Measurements from ENCODE around the gene HMGB1.
"Not testable (repeated sequence)": the region's sequence is repeated elsewhere in the genome, so short reads cannot be mapped to it uniquely, and the experiment has no call there.

The HMGB1 gene

GRCh38 chr13:30479883-30480219, 14.1 kb upstream of the HMGB1 start:
- ATAC-seq: no peak
- H3K4me3 Mint-ChIP-seq: no peak overlapping the region
- no peak overlapping the region for H3K27ac Mint-ChIP-seq

GRCh38 chr13:30479154-30479882, 13.6 kb upstream of the HMGB1 start:
- no peaks in the 10 kb centered on the region for H3K27me3 Mint-ChIP-seq
- no peaks in the 10 kb centered on the region for H3K4me1 Mint-ChIP-seq
- H3K27ac Mint-ChIP-seq: no peak overlapping the region

More at GRCh38 chr13:30479883-30480219, 14.1 kb upstream of the HMGB1 start:
- no peaks in the 10 kb centered on the region for H3K9me3 Mint-ChIP-seq
- no peaks in the 10 kb centered on the region for H3K4me1 Mint-ChIP-seq
- no peaks in the 10 kb centered on the region for H3K27me3 Mint-ChIP-seq
- DNase-seq: no peak

GRCh38 chr13:30477346-30478195, 11.8 kb upstream of the HMGB1 start:
- no peak for ATAC-seq
- Mint-ChIP-seq H3K27me3 (no peaks in the 10 kb centered on the region), H3K27ac (no peak overlapping the region)

More at GRCh38 chr13:30479154-30479882, 13.6 kb upstream of the HMGB1 start:
- no peak for DNase-seq
- Mint-ChIP-seq H3K9me3 (no peaks in the 10 kb centered on the region), H3K4me3 (no peak overlapping the region)
- ATAC-seq: no peak

GRCh38 chr13:30473675-30474074, 7.9 kb upstream of the HMGB1 start:
- ATAC-seq (no peak), DNase-seq (no peak)
- Mint-ChIP-seq H3K9me3 (no peaks in the 10 kb centered on the region), H3K27me3 (peaks cover 6% of the 10 kb centered on the region), H3K4me3 (no peak overlapping the region), H3K4me1 (no peaks in the 10 kb centered on the region), H3K27ac (no peak overlapping the region)

More at GRCh38 chr13:30477346-30478195, 11.8 kb upstream of the HMGB1 start:
- Mint-ChIP-seq H3K9me3 (no peaks in the 10 kb centered on the region), H3K4me1 (no peaks in the 10 kb centered on the region), H3K4me3 (no peak overlapping the region)
- DNase-seq: no peak

- Mint-ChIP-seq H3K27me3 (peaks cover 9% of the 10 kb centered on the region), H3K4me3 (peak overlapping the region; percentile 93 to 97), H3K4me1 (peaks cover 34% of the 10 kb centered on the region), H3K27ac (peak overlapping the region in 1 of 2 donors; percentile 100), H3K9me3 (no peaks in the 10 kb centered on the region)
- ATAC-seq (no peak), DNase-seq (no peak)
Observed at GRCh38 chr13:30466841-30467252, 1.1 kb upstream of the HMGB1 start.

- peaks cover 38% of the 10 kb centered on the region for H3K4me1 Mint-ChIP-seq
- no peak for ATAC-seq
- peak overlapping the region; percentile 100 for H3K27ac Mint-ChIP-seq
- H3K27me3 Mint-ChIP-seq: peaks cover 9% of the 10 kb centered on the region
- H3K9me3 Mint-ChIP-seq: no peaks in the 10 kb centered on the region
- DNase-seq: no peak
- peak overlapping the region; percentile 93 to 97 for H3K4me3 Mint-ChIP-seq
Observed at GRCh38 chr13:30466358-30466714, 600 bp upstream of the HMGB1 start.

GRCh38 chr13:30465343-30465592, 468 bp downstream of the HMGB1 start:
- peaks cover 9% of the 10 kb centered on the region for H3K27me3 Mint-ChIP-seq
- ATAC-seq (no peak), DNase-seq (no peak)
- no peak overlapping the region for H3K27ac Mint-ChIP-seq
- no peak overlapping the region for H3K4me3 Mint-ChIP-seq
- H3K9me3 Mint-ChIP-seq: no peaks in the 10 kb centered on the region
- H3K4me1 Mint-ChIP-seq: peaks cover 40% of the 10 kb centered on the region

- peak overlapping the region; percentile 99 to 100 for H3K27ac Mint-ChIP-seq
- peaks cover 40% of the 10 kb centered on the region for H3K4me1 Mint-ChIP-seq
- H3K4me3 Mint-ChIP-seq: peak overlapping the region; percentile 90 to 92
- DNase-seq (peak; percentile 80 to 83), ATAC-seq (peak; percentile 61)
- peaks cover 9% of the 10 kb centered on the region for H3K27me3 Mint-ChIP-seq
- H3K9me3 Mint-ChIP-seq: no peaks in the 10 kb centered on the region
Observed at GRCh38 chr13:30464496-30465342, 1.0 kb downstream of the HMGB1 start.

- H3K4me1 Mint-ChIP-seq: peaks cover 46% of the 10 kb centered on the region
- H3K4me3 Mint-ChIP-seq: peak overlapping the region; percentile 90 to 92
- peak overlapping the region; percentile 99 to 100 for H3K27ac Mint-ChIP-seq
- ATAC-seq (peak; percentile 64), DNase-seq (peak; percentile 77 to 88)
- H3K9me3 Mint-ChIP-seq: no peaks in the 10 kb centered on the region
- H3K27me3 Mint-ChIP-seq: peaks cover 6% of the 10 kb centered on the region
Observed at GRCh38 chr13:30463787-30464495, 1.8 kb downstream of the HMGB1 start.

GRCh38 chr13:30461279-30462066, 4.3 kb downstream of the HMGB1 start:
- H3K27me3 Mint-ChIP-seq, DNase-seq, ATAC-seq, H3K9me3 Mint-ChIP-seq: not testable (repeated sequence)
- peaks cover 37% of the 10 kb centered on the region for H3K4me1 Mint-ChIP-seq
- peak overlapping the region; percentile 92 to 94 for H3K27ac Mint-ChIP-seq
- peak overlapping the region in 1 of 2 donors; percentile 31 for H3K4me3 Mint-ChIP-seq

- Mint-ChIP-seq H3K9me3 (no peaks in the 10 kb centered on the region), H3K4me1 (peaks cover 23% of the 10 kb centered on the region), H3K27me3 (no peaks in the 10 kb centered on the region), H3K27ac (peak overlapping the region in 1 of 2 donors; percentile 76), H3K4me3 (no peak overlapping the region)
- DNase-seq: no peak
- no peak for ATAC-seq
Observed at GRCh38 chr13:30457306-30457891, 8.3 kb downstream of the HMGB1 start.

- H3K4me1 Mint-ChIP-seq: peaks cover 14% of the 10 kb centered on the region
- H3K27me3 Mint-ChIP-seq: no peaks in the 10 kb centered on the region
- ATAC-seq (no peak), DNase-seq (no peak)
- no peak overlapping the region for H3K27ac Mint-ChIP-seq
- H3K9me3 Mint-ChIP-seq: no peaks in the 10 kb centered on the region
- no peak overlapping the region for H3K4me3 Mint-ChIP-seq
Observed at GRCh38 chr13:30456290-30456689, 9.4 kb downstream of the HMGB1 start.

- peak; percentile 48 for ATAC-seq
- Mint-ChIP-seq H3K9me3 (no peaks in the 10 kb centered on the region), H3K27ac (peak overlapping the region in 1 of 2 donors; percentile 74), H3K4me1 (peaks cover 12% of the 10 kb centered on the region), H3K27me3 (no peaks in the 10 kb centered on the region), H3K4me3 (no peak overlapping the region)
- DNase-seq: no peak
Observed at GRCh38 chr13:30454991-30455390, 10.7 kb downstream of the HMGB1 start.

- Mint-ChIP-seq H3K4me3 (no peak overlapping the region), H3K9me3 (no peaks in the 10 kb centered on the region), H3K4me1 (peaks cover 6% of the 10 kb centered on the region), H3K27me3 (no peaks in the 10 kb centered on the region), H3K27ac (no peak overlapping the region)
- ATAC-seq (no peak), DNase-seq (no peak)
Observed at GRCh38 chr13:30453727-30454126, 12.0 kb downstream of the HMGB1 start.

Data from stimulated activated naive CD8-positive, alpha-beta T cell treated with anti-CD3 and anti-CD28 coated beads, Interleukin-15, amount 100 ng/mL, for 72 hours (primary cell).